Nephron progenitor cell (in vitro differentiated cells): Measurements from ENCODE around the gene EHF.

Source experiments
- DNase-seq: peaks from one replicate; pipeline ENCODE4 v3.0.0; 2021
- H3K27ac Mint-ChIP-seq: 2 replicates; pipeline ENCODE4 v1.8.0; 2021; ENCODE audit warnings: mild to moderate bottlenecking, moderate library complexity, mixed read lengths
- H3K27me3 Mint-ChIP-seq: 2 replicates; pipeline ENCODE4 v1.8.0; 2021; ENCODE audit warnings: mild to moderate bottlenecking, low read depth, mixed read lengths; ENCODE audit not compliant: poor library complexity
- H3K36me3 Mint-ChIP-seq: 2 replicates; pipeline ENCODE4 v1.8.0; 2021; ENCODE audit warnings: low read depth, mixed read lengths
- H3K4me1 Mint-ChIP-seq: 2 replicates; pipeline ENCODE4 v1.8.0; 2021; ENCODE audit warnings: mixed read lengths
- H3K4me3 Mint-ChIP-seq: 2 replicates; pipeline ENCODE4 v1.8.0; 2021; ENCODE audit warnings: mild to moderate bottlenecking, moderate library complexity, mixed read lengths
- H3K9me3 Mint-ChIP-seq: 2 replicates; pipeline ENCODE4 v1.8.0; 2021; ENCODE audit warnings: mild to moderate bottlenecking, moderate library complexity, mixed read lengths
- TF ChIP-seq, protein P1 (sequence below): fragments of 200-600 bp; sonication (generic); IDR thresholded peaks from 2 replicates; pipeline ENCODE4 v1.5.0; 2021; ENCODE audit warnings: antibody characterized with exemption

EHF gene

GRCh38 chr11:34627197-34627596, 6.3 kb downstream of the EHF start:
- Mint-ChIP-seq H3K4me3 (no peak overlapping the region), H3K27ac (no peak overlapping the region), H3K27me3 (peaks cover 3% of the 10 kb centered on the region), H3K4me1 (peaks cover 34% of the 10 kb centered on the region), H3K9me3 (peaks cover 4% of the 10 kb centered on the region), H3K36me3 (no peaks in the 10 kb centered on the region)
- TF ChIP-seq, protein P1, sequence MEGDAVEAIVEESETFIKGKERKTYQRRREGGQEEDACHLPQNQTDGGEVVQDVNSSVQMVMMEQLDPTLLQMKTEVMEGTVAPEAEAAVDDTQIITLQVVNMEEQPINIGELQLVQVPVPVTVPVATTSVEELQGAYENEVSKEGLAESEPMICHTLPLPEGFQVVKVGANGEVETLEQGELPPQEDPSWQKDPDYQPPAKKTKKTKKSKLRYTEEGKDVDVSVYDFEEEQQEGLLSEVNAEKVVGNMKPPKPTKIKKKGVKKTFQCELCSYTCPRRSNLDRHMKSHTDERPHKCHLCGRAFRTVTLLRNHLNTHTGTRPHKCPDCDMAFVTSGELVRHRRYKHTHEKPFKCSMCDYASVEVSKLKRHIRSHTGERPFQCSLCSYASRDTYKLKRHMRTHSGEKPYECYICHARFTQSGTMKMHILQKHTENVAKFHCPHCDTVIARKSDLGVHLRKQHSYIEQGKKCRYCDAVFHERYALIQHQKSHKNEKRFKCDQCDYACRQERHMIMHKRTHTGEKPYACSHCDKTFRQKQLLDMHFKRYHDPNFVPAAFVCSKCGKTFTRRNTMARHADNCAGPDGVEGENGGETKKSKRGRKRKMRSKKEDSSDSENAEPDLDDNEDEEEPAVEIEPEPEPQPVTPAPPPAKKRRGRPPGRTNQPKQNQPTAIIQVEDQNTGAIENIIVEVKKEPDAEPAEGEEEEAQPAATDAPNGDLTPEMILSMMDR = no peak
- DNase-seq = no peak

DNA sequence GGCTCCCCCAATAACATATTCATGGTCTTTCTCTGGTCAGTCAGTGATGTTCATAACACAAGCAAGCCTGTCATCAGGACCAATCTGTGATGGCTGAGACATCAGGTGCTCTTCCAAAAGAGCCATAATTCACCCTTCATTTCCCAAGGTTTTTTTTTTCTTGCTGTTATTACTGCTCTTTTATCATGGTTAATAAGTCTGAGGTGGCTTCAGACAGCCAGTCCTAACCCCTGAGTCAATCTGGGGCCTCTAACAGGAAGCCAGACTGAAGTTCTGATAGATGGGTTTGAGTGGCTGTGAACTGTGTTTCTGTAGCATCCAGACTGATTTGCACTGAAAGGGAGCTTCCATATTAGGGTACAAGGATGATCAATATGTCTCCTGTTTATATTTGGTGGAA, 8.8 kb downstream of the EHF start:
- Mint-ChIP-seq H3K27me3 (no peaks in the 10 kb centered on the region), H3K4me1 (peaks cover 42% of the 10 kb centered on the region), H3K27ac (no peak overlapping the region), H3K36me3 (no peaks in the 10 kb centered on the region), H3K4me3 (no peak overlapping the region), H3K9me3 (no peaks in the 10 kb centered on the region)
- TF ChIP-seq, protein P1 = no peak
- DNase-seq = no peak

GRCh38 chr11:34630544-34630943, 9.7 kb downstream of the EHF start:
- H3K27me3 Mint-ChIP-seq = no peaks in the 10 kb centered on the region
- no peaks in the 10 kb centered on the region for H3K9me3 Mint-ChIP-seq
- no peaks in the 10 kb centered on the region for H3K36me3 Mint-ChIP-seq
- peaks cover 42% of the 10 kb centered on the region for H3K4me1 Mint-ChIP-seq
- TF ChIP-seq, protein P1 = no peak
- DNase-seq = no peak
- no peak overlapping the region for H3K27ac Mint-ChIP-seq
- no peak overlapping the region for H3K4me3 Mint-ChIP-seq

DNA sequence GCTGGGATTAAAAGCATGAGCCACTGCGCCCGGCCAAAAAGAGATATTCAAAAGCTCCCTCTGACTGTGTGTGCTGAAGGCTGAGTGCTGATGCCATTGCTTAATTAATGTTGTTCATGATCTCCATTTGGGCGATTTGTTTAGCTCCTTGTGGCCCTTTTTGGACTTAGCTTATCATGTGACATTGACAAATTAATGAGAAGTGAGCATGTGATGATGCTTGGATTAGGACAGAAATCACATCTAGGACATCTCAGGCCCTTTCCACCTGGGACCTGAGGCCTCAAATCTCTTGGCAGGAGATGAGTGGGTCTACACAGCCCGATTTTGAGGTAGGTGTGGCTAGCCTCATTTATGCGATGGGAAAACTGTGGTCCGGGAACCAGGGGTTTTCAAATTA, 10.4 kb downstream of the EHF start:
- Mint-ChIP-seq H3K4me1 (peaks cover 42% of the 10 kb centered on the region), H3K4me3 (no peak overlapping the region), H3K27me3 (no peaks in the 10 kb centered on the region), H3K36me3 (no peaks in the 10 kb centered on the region), H3K9me3 (no peaks in the 10 kb centered on the region), H3K27ac (no peak overlapping the region)
- TF ChIP-seq, protein P1 = no peak
- no peak for DNase-seq

GRCh38 chr11:34631737-34632104, 10.8 kb downstream of the EHF start:
- TF ChIP-seq, protein P1 = no peak
- Mint-ChIP-seq H3K9me3 (no peaks in the 10 kb centered on the region), H3K27me3 (no peaks in the 10 kb centered on the region), H3K27ac (no peak overlapping the region), H3K4me3 (no peak overlapping the region), H3K4me1 (peaks cover 42% of the 10 kb centered on the region), H3K36me3 (no peaks in the 10 kb centered on the region)
- DNase-seq = no peak

DNA sequence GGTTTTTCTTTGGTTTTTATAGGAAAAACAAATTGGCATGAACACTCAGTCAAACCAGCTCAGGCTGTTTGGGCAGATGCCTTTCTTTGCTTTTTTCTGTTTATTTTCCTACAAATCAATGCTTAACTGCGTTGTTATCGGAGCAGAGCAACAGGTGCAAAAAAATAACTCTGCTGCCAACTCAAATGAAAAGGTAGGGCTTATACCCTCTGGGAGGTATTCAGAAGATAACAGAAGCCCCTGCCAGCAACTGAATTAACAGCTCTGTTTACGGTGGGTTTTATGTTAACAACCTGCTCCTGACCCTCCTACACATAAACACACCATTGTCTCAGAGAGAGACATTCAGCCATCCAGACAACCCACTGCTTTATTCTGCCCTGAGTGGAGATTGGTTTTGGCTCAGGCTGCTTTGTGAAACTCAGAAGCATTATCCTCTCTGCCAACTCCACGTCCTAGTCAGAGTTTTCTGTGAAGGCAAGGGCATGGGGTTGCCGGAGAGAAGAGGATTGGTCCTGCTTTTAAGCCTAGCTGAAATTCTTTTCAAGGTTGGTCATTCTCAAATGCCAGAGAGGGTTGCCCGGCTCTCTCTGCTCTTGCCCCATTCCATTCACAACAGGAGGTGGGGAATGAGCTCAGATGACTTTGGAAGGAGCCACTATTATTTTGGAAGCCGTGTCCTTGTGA, 11.4 kb downstream of the EHF start:
- Mint-ChIP-seq H3K9me3 (no peaks in the 10 kb centered on the region), H3K27me3 (no peaks in the 10 kb centered on the region), H3K4me3 (no peak overlapping the region), H3K4me1 (peaks cover 42% of the 10 kb centered on the region), H3K36me3 (no peaks in the 10 kb centered on the region), H3K27ac (peak overlapping the region; percentile 85)
- TF ChIP-seq, protein P1 = no peak
- no peak for DNase-seq
